H1 (cell line): ENCODE data around the gene MICA. TPM values are rescaled to one million over a fixed set of nuclear protein-coding genes. Genes with fewer than 3 reads are reported as not detected.

Experiments used
- ATF3 ChIP-seq: IDR thresholded peaks from 2 replicates; pipeline ENCODE4 v1.6.1; 2011; ENCODE audit warnings: low read depth, mild to moderate bottlenecking, low read length; ENCODE audit not compliant: insufficient read depth
- BRCA1 ChIP-seq: IDR thresholded peaks from 2 replicates; pipeline ENCODE4 v1.6.1; 2012; ENCODE audit warnings: low read depth, low read length, improper control_type of control experiment
- CREB1 ChIP-seq: IDR thresholded peaks from 2 replicates; pipeline ENCODE4 v1.6.1; 2012; ENCODE audit warnings: inconsistent platforms
- GTF2F1 ChIP-seq: IDR thresholded peaks from 2 replicates; pipeline ENCODE4 v1.6.1; 2012; ENCODE audit warnings: low read depth, low read length, improper control_type of control experiment, borderline replicate concordance
- JUN ChIP-seq: IDR thresholded peaks from 2 replicates; pipeline ENCODE4 v1.6.1; 2011; ENCODE audit warnings: low read depth, mild to moderate bottlenecking, improper control_type of control experiment, low read length
- MAX ChIP-seq: IDR thresholded peaks from 2 replicates; pipeline ENCODE4 v1.6.1; 2012; ENCODE audit warnings: inconsistent platforms
- POLR2A ChIP-seq, 2 experiments: IDR thresholded peaks; 1 replicate in 1 of 2; 2 replicates in 1 of 2; pipeline ENCODE4 v1.6.1; 2011; ENCODE audit warnings: low read depth in 2 of 2, low read length in 2 of 2, mild to moderate bottlenecking in 2 of 2; ENCODE audit errors: control extremely low read depth in 1 of 2
- RAD21 ChIP-seq, 2 experiments: IDR thresholded peaks in 1 of 2; conservative IDR thresholded peaks in 1 of 2; 2 replicates each; pipeline ENCODE4 v1.6.1; 2011; ENCODE audit warnings: low read depth in 2 of 2, low read length in 2 of 2, improper control_type of control experiment in 1 of 2, inconsistent platforms in 1 of 2, mild to moderate bottlenecking in 1 of 2, moderate library complexity in 1 of 2
- polyA plus RNA-seq, 7 experiments: library from polyadenylated mRNA; depleted of rRNA in 3 of 7; stranded (reverse) in 5 of 7; unstranded in 2 of 7; fragments of >200 nt in 5 of 7; fragments of 200-250 nt in 2 of 7; gene quantifications; 1 replicate in 5 of 7; 2 replicates in 1 of 7; 4 replicates in 1 of 7; pipeline versions ENCODE4 v1.2.1 to v1.2.3, GENCODE V29; 2011 to 2013; ENCODE audit warnings: missing spikeins in 2 of 7, mixed read lengths in 2 of 7
- total RNA-seq: library from RNA; stranded (reverse); fragmentation: NEBNext Ultra II Directional; extraction: Animal tissue kit (Norgen Biotek cat#: 25700); gene quantifications from 2 replicates; pipeline ENCODE4 v1.2.1, GENCODE V29; 2021

Gene MICA
- total and polyA plus RNA-seq, 2 of the 8 experiments (the other 6 are each of a cell fraction or from before 2014, with no cell fraction given) = 12.5 to 16.3 TPM

GRCh38 chr6:31462964-31463870 lies 59.8 kb downstream of the MICA start (continued):
- TF ChIP-seq RAD21 (IDR thresholded peaks at IDR 0.05 in 1 of 2, conservative IDR thresholded peaks at IDR 0.05 in 1 of 2; ENCODE audit: low read depth in 2 of 2, low read length in 2 of 2) (peak in 1 of 2 experiments; percentile 16; a peak in 1 of 4 replicates), BRCA1 (peak; percentile 26; the same call in 1 of the 2 replicates), POLR2A (IDR thresholded peaks at IDR 0.05; ENCODE audit: control extremely low read depth in 1 of 2, low read depth in 2 of 2, low read length in 2 of 2) (peak; percentile 23 to 88), CREB1 (peak; percentile 96), ATF3 (no peak), JUN (0 out of 2 replicates have a peak, but pooled peaks have one; percentile 4), GTF2F1 (no peak), MAX (0 out of 2 replicates have a peak, but pooled peaks have one; percentile 4)
- TF ChIP-seq, all 59 proteins: peak for 15
